Erythroblast (primary cell): ENCODE data around the gene PHLDA1.

Experiments used
- DNase-seq, 2 experiments: peaks; one replicate each; lab custom pipeline; 2025; lab: John Stamatoyannopoulos, UW
- GATA1 ChIP-seq: IDR thresholded peaks from 2 replicates; pipeline ENCODE4 v1.6.1; 2011; ENCODE audit warnings: low read depth, mild to moderate bottlenecking, control low read depth, low read length, moderate library complexity
- POLR2A ChIP-seq: IDR thresholded peaks from 2 replicates; pipeline ENCODE4 v1.6.1; 2011; ENCODE audit warnings: mild to moderate bottlenecking, low read length

Gene PHLDA1

GRCh38 chr12:76018672-76019071, 12.9 kb downstream of the PHLDA1 start:
- DNase-seq: no peak
- TF ChIP-seq GATA1 (no peak), POLR2A (no peak)

GRCh38 chr12:76018111-76018510, 13.5 kb downstream of the PHLDA1 start:
- TF ChIP-seq GATA1: no peak
- no peak for TF ChIP-seq POLR2A

GRCh38 chr12:76014007-76014406, 17.6 kb downstream of the PHLDA1 start:
- DNase-seq: no peak
- TF ChIP-seq POLR2A (no peak), GATA1 (no peak)

More at GRCh38 chr12:76018111-76018510, 13.5 kb downstream of the PHLDA1 start:
- DNase-seq: no peak

GRCh38 chr12:76013603-76014002, 18.0 kb downstream of the PHLDA1 start:
- no peak for DNase-seq
- TF ChIP-seq GATA1: no peak
- no peak for TF ChIP-seq POLR2A

GRCh38 chr12:76012644-76013043, 18.9 kb downstream of the PHLDA1 start:
- no peak for DNase-seq
- TF ChIP-seq POLR2A (no peak), GATA1 (no peak)

- no peak for DNase-seq
- TF ChIP-seq GATA1: no peak
- TF ChIP-seq POLR2A: no peak
These were observed 20.7 kb downstream of the PHLDA1 start for GRCh38 chr12:76010732-76011458.

GRCh38 chr12:76008428-76008827, 23.1 kb downstream of the PHLDA1 start:
- no peak for TF ChIP-seq GATA1
- TF ChIP-seq POLR2A: no peak
- DNase-seq: no peak

GRCh38 chr12:76007640-76008039, 23.9 kb downstream of the PHLDA1 start:
- DNase-seq: no peak
- TF ChIP-seq GATA1 (no peak), POLR2A (no peak)

- DNase-seq: no peak
- TF ChIP-seq GATA1 (no peak), POLR2A (no peak)
These were observed 25.3 kb downstream of the PHLDA1 start for GRCh38 chr12:76006028-76006925.

- DNase-seq: no peak
- TF ChIP-seq POLR2A: no peak
- TF ChIP-seq GATA1: no peak
These were observed 28.3 kb downstream of the PHLDA1 start for GRCh38 chr12:76003355-76003638.

GRCh38 chr12:76002598-76003354, 28.8 kb downstream of the PHLDA1 start:
- no peak for DNase-seq
- TF ChIP-seq GATA1: no peak
- TF ChIP-seq POLR2A: no peak

GRCh38 chr12:75998292-75999063, 33.1 kb downstream of the PHLDA1 start:
- TF ChIP-seq POLR2A (no peak), GATA1 (no peak)
- no peak for DNase-seq

- no peak for TF ChIP-seq POLR2A
- TF ChIP-seq GATA1: no peak
- no peak for DNase-seq
These were observed 33.9 kb downstream of the PHLDA1 start for GRCh38 chr12:75997658-75998057.
